ENCODE data around the gene PFKFB3. TPM values are rescaled to one million over a fixed set of nuclear protein-coding genes. Genes with fewer than 3 reads are reported as not detected.
"Not testable (repeated sequence)": the region's sequence is repeated elsewhere in the genome, so short reads cannot be mapped to it uniquely, and the experiment has no call there.

The PFKFB3 gene
- total RNA-seq, 4 donors from 2014 or later = 29.6 to 78.3 (median 38.4) TPM

DNA sequence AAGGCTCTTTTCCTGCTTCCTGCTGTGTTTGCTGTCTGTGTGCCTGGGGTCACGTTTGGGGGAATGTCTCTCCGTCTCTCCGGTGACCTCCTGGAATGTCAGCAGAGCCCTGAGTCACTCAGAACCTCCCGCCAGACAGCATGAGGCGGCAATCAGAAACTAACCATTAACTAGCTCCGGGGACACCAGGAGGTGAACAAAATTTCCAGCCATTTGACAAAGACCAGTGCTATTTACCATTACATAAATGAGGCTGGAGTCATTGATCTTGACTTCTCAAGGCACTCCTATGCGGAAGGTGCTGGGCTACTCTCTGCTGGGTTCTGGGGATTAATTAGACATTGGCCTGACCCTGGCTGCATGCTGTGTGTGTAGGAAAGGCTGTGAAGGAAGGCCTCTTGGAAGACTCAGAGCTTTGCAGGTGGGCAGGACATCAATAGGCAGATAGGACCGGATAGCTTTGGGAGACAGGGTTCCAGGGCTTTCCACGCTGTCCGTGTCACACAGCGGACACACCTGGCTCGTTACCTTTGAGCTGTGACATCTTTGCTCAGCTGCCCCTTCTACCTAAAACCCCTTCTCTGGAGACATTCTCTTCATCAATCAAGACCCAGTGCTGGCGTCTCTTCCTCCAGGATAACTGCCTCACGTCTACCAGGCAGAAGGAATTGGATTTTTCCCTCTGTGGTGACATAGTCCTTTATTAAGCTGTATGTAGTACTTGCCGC, 77.0 kb downstream of the PFKFB3 start:
- TF ChIP-seq, protein P1, sequence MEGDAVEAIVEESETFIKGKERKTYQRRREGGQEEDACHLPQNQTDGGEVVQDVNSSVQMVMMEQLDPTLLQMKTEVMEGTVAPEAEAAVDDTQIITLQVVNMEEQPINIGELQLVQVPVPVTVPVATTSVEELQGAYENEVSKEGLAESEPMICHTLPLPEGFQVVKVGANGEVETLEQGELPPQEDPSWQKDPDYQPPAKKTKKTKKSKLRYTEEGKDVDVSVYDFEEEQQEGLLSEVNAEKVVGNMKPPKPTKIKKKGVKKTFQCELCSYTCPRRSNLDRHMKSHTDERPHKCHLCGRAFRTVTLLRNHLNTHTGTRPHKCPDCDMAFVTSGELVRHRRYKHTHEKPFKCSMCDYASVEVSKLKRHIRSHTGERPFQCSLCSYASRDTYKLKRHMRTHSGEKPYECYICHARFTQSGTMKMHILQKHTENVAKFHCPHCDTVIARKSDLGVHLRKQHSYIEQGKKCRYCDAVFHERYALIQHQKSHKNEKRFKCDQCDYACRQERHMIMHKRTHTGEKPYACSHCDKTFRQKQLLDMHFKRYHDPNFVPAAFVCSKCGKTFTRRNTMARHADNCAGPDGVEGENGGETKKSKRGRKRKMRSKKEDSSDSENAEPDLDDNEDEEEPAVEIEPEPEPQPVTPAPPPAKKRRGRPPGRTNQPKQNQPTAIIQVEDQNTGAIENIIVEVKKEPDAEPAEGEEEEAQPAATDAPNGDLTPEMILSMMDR (IDR thresholded peaks at IDR 0.05) = no peak
- TF ChIP-seq EP300 (IDR thresholded peaks at IDR 0.05) (no peak), POLR2AphosphoS5 (IDR thresholded peaks at IDR 0.05) (no peak), POLR2A (IDR thresholded peaks at IDR 0.05) (no peak)
- Histone ChIP-seq H3K36me3 (no peaks in the 10 kb centered on the region), H3K27me3 (no peaks in the 10 kb centered on the region), H3K9me3 (no peaks in the 10 kb centered on the region), H3K4me1 (peaks cover 0 to 8% (median 0%) of the 10 kb centered on the region in 3 donors), H3K27ac (no peak overlapping the region), H3K4me3 (no peak overlapping the region)
- no peak for ATAC-seq
- 71 to 79% methylated on average over 10 to 12 of the region's 15 CpGs for WGBS, 2 donors (ENCODE audit: low coverage in 1 of 2)

DNA sequence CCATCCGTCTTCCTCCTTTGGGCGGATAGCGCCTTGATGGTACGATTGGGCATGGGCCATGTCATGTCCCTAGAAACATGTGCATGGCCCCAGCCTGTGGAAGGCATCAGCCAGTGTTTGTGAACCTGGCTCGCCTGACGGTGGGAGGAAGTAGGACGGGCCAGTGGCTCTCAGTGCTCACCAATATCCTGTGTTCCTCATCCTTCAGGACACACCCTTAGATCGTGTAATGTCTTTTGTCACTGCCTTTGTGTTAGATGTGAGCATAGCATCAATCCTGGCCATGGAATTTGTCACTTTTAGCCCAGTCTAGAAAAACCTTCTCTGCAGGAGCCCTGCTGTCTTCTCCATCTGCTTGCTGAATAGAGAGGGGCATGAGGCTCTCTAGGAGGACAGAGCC, 77.6 kb downstream of the PFKFB3 start:
- Histone ChIP-seq H3K4me3 (no peak overlapping the region), H3K27ac (no peak overlapping the region), H3K36me3 (no peaks in the 10 kb centered on the region), H3K27me3 (no peaks in the 10 kb centered on the region), H3K9me3 (no peaks in the 10 kb centered on the region), H3K4me1 (peaks cover 0 to 8% (median 0%) of the 10 kb centered on the region in 3 donors)
- TF ChIP-seq, protein P1 (IDR thresholded peaks at IDR 0.05) = no peak
- TF ChIP-seq EP300 (IDR thresholded peaks at IDR 0.05) (no peak), POLR2A (IDR thresholded peaks at IDR 0.05) (no peak), POLR2AphosphoS5 (IDR thresholded peaks at IDR 0.05) (no peak)
- ATAC-seq = no peak
- WGBS, 2 donors (ENCODE audit: low coverage in 1 of 2) = 100% methylated on average over 3 to 5 of the region's 8 CpGs

DNA sequence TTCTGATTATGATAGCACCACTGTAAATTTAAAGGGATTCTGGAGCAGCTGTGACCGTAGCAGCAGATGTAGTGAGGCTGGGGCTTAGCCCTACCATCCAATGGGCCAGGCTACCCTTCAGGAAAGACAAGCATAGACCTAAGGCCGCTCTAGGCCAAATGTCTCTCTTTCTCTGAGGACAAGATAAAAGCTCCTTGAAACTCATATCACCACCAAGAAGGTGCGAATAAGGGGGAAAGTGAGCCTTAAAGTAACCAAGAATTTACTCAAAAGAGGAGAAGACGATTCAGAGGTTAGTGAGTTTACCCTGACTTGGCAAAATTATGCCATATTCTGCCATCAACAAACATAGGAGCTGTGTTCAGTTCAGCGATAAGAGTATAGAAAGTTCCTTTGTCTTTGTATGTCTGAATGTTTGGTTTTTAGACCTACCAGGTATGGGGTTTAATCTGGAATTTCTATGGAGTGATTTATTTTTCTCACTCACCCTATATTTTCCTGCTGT, 79.8 kb downstream of the PFKFB3 start:
- TF ChIP-seq POLR2AphosphoS5 (IDR thresholded peaks at IDR 0.05) (no peak), POLR2A (IDR thresholded peaks at IDR 0.05) (no peak), EP300 (IDR thresholded peaks at IDR 0.05) (no peak)
- TF ChIP-seq, protein P1 (IDR thresholded peaks at IDR 0.05) = no peak
- no peak overlapping the region for H3K27ac ChIP-seq
- 90 to 97% methylated on average over 4 to 5 of the region's 5 CpGs for WGBS, 2 donors (ENCODE audit: low coverage in 1 of 2)

GRCh38 chr10:6283655-6284054, 80.9 kb downstream of the PFKFB3 start:
- H3K4me3 ChIP-seq = no peak overlapping the region
- no peaks in the 10 kb centered on the region for H3K27me3 ChIP-seq
- no peak overlapping the region for H3K27ac ChIP-seq
- H3K4me1 ChIP-seq = no peaks in the 10 kb centered on the region
- no peak for ATAC-seq
- no peaks in the 10 kb centered on the region for H3K36me3 ChIP-seq
- H3K9me3 ChIP-seq = no peaks in the 10 kb centered on the region
- TF ChIP-seq POLR2AphosphoS5 (IDR thresholded peaks at IDR 0.05) (no peak), POLR2A (IDR thresholded peaks at IDR 0.05) (no peak), EP300 (IDR thresholded peaks at IDR 0.05) (no peak)
- TF ChIP-seq, protein P1 (IDR thresholded peaks at IDR 0.05) = no peak
- WGBS, 2 donors (ENCODE audit: low coverage in 1 of 2) = 92 to 93% methylated on average over 7 of the region's 8 CpGs

More for the DNA sequence above, 79.8 kb downstream of the PFKFB3 start:
- no peaks in the 10 kb centered on the region for H3K36me3 ChIP-seq
- no peak overlapping the region for H3K4me3 ChIP-seq
- H3K27me3 ChIP-seq = no peaks in the 10 kb centered on the region
- no peaks in the 10 kb centered on the region for H3K9me3 ChIP-seq
- no peak for ATAC-seq
- H3K4me1 ChIP-seq = no peaks in the 10 kb centered on the region

DNA sequence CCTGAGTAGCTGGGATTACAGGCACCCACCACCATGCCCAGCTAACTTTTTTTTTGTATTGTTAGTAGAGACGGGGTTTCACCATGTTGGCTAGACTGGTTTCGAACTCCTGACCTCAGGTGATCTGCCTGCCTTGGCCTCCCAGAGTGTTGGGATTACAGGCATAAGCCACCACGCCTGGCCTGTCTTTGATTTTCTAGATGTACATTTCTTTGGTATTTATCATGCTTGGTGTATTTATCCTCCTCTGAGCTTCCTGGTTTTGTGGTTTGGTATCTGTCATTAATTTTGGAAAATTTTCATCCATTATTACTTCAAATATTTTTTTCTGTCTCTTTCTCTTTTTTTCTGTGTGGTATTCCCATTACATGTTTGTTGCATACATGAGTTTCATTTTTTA, 87.9 kb downstream of the PFKFB3 start:
- 100% methylated on average over 1 of the region's 3 CpGs for WGBS, 2 donors (ENCODE audit: low coverage in 1 of 2)

More for the DNA sequence above, 87.9 kb downstream of the PFKFB3 start:
- H3K27ac ChIP-seq, H3K27me3 ChIP-seq, H3K9me3 ChIP-seq, ATAC-seq, H3K4me1 ChIP-seq, H3K4me3 ChIP-seq, H3K36me3 ChIP-seq: not testable (repeated sequence)

Data from gastroesophageal sphincter (tissue), 4 donors.